HG03520 (cell line): ENCODE measurements around the gene GMDS.

Source experiments
- ATAC-seq: cut with Tn5 transposase; IDR thresholded peaks from one replicate; pipeline ENCODE4 v1.9.1; 2021; ENCODE audit warnings: mild to moderate bottlenecking, moderate library complexity; ENCODE audit not compliant: unreplicated experiment

The GMDS gene

GRCh38 chr6:2182251-2182650, 63.2 kb downstream of the GMDS start:
- no peak for ATAC-seq

DNA sequence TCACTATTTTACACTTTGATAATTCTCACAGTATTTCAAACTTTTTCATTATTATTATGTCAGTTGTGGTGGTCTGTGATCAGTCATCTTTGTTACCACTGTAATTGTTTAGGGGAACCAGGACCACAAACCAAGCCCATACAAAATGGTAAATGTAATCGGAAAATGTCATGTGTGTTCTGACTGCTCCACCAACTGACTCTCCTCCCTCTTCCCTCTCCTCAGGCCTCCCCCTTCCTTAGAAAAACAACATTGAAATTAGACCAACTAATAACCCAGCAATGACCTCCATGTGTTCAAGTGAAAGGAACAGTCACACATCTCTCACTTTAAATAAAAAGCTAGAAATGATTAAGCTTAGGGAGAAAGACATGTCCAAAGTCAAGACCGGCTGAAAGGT, 63.8 kb downstream of the GMDS start:
- ATAC-seq: no peak

DNA sequence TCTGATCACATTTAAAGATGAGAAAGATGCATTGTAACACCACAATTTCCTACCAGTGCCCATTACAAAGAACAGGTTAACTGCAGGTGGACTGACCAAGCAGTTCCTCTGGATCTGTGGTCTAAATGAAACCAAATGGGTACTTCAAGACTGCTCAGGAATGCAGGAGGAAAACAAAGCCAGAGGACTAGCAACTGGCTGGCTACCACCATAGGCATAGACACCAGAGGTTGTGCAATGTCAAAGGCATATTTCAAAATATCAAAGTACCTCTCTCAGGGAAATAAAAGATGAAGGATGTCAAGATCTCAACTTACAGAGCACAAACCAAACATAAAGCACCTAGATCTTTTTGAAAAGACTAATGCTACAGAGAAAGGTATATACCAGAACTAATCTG, 65.5 kb downstream of the GMDS start:
- ATAC-seq: no peak

GRCh38 chr6:2179241-2179640, 66.2 kb downstream of the GMDS start:
- ATAC-seq: no peak

DNA sequence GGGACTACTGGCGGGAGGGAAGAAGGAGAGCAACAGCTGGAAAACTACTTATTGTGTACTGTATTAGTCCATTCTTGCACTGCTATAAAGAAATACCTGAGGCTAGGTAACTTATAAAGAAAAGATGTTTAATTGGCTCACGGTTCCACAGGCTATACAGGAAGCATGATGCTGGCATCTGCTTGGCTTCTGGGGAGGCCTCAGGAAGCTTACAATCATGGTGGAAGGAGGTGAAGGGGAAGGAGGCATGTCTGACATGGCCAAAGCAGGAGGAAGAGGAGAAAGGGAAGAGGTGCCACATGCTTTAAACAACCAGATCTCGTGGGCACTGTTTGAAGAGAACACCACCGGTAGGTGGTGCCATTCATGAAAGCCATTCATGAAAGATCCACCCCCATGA, 67.3 kb downstream of the GMDS start:
- ATAC-seq: no peak

GRCh38 chr6:2175825-2176224, 69.6 kb downstream of the GMDS start:
- ATAC-seq: no peak

DNA sequence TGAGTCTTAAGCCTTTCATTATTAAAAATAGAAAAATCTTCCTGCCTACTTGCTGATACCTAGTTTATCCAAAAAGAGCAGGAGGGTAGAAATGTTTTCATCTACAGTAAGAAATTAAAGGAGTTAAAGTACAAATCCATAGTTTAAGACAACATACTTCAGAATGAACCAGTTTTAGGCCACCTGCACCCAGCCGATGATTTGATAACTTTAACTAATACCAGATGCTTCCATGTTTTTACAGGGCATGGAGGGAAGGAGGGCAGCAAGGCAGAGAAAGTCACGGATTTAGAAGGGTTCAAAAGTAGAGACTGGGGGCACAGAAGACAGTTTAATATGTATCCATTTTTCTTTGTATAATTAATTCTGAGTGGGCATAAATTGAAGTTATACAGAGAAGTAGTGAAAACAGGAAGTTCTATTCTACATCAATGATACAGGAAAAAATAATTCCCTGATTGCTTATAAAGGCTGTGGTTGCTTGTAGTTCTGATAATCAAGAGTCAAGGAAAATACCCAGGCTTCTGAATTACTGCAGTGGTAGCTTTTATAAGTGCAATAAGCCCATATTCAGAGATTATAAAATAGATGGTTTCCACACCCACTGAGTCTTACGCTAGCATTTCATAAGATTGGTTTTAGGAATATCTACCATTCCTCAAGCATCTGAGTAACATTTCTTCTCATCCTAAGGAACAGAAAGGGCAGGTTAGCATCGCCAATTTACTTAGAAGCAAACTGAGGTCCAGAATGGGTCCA, 72.0 kb downstream of the GMDS start:
- no peak for ATAC-seq

GRCh38 chr6:2171728-2172127, 73.7 kb downstream of the GMDS start:
- no peak for ATAC-seq

GRCh38 chr6:2168480-2168879, 76.9 kb downstream of the GMDS start:
- no peak for ATAC-seq

- ATAC-seq: no peak
These were observed 78.7 kb downstream of the GMDS start for GRCh38 chr6:2166717-2167116.

GRCh38 chr6:2165286-2165685, 80.1 kb downstream of the GMDS start:
- ATAC-seq: no peak

DNA sequence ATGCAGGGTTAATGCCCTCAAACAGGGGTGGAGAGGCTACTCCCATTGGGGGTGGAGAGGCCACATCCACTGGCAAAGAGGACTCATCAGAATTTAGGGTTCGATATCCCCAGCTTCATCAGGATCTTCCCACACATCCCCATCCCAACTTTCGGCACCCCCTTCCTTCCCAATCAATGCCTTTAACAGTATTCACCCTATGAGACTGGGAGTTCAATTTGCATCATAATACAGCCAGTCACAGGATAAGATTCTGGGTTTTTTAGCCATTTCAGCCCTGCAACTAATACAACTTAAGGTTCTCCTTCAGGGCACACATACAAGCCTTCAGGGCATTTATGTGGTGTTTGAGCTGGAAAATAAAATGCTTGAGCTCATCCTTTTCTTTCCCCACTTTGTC, 80.9 kb downstream of the GMDS start:
- ATAC-seq: no peak

DNA sequence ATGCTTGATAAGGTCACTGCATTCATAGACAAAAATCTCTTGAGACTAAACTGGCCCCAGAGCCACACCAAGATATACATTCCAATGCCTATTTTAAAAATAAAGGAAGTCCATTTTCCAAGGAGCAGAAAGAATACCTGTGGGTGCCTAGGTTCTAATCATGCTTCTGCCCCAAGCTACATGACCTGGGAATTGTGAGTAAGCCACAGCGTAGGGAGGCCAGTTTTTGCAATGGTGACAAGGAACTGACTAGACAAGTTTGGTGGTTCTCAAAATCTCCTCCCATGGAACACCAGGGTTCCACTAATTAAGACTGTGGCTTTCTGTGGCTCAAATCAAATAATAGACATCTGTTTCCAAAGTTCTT, 83.3 kb downstream of the GMDS start:
- ATAC-seq: no peak

- no peak for ATAC-seq
These were observed 86.7 kb downstream of the GMDS start for GRCh38 chr6:2158596-2159271.

DNA sequence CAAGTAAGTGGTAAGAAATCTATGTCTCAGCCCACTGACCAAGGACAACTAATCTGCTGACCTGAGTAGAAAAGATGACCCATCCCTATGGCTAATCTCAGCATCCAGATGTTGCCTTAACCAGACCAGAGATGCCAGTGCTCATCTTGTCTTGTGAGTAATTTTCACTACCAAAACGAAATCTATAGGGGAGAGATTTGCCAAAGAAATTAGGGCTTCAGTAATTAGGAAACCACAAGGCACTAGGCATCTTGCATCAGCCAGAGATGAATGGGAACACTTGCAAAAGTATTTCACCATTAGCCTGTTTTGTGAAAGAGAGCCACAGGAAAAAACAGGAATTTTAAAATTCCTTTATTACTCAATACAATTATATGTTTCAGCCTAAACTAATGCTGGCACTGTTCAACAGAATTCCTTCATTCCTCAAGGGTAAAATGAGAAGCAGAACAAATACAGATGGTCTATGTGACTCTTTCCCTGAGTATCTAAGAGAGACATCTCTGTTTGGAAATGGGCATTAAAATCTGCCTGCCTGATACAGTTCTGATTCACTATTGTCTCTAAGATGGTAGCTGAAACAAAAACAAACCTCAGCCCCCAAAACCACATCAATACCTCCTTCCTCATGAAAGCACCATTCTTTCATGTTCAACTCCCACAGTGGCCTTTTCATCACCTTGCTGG, 87.8 kb downstream of the GMDS start:
- no peak for ATAC-seq

DNA sequence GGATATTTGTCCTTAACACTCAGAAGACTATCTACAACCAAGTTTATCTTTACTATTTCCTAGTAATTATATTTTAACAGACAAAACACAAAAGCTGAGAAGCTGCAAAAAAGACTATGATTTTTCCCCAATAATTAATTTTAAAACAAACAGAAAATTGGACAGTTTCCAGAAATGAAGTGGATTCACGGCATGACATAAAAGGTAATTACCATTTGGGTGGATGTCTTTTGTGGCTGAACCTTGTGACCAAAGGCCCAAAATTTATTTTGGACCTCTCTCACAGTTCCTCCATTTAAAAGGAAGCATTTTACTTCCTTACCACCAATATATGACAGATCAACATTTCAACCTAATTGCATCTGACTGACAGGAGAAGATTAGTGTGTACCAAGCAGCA, 90.2 kb downstream of the GMDS start:
- no peak for ATAC-seq

DNA sequence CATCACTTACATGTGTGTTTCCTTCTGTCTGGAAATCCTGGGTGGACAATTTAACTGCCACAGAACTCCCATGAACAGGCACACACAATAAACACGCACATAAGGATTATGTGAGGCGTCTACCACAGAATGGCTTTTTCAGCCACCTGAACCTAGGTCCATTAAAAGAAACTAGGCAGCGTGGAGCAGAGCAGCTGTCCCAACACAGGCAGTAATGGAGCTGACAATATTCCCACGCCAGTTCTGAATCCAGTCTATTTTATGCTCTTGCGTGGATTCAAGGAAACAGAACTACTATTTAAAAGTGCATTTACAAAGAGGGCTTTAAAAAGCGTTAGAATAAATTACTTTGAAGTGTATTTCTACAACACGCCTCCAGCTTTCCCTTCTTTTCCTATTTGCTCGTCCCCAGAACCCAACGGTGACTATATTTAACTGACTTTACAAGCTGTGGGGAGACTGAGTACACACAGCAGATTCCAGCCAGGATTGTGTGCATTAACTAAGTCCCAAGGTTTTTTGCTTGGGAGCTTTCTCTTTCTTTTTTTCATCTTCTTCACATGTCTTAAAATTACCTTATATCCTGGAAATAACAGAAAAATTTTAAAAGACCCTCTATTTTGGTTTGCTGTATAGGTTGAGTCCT, 95.9 kb downstream of the GMDS start:
- ATAC-seq: no peak

- no peak for ATAC-seq
These were observed 96.7 kb downstream of the GMDS start for GRCh38 chr6:2148748-2149147.

- no peak for ATAC-seq
These were observed 97.5 kb downstream of the GMDS start for GRCh38 chr6:2147766-2148448.

DNA sequence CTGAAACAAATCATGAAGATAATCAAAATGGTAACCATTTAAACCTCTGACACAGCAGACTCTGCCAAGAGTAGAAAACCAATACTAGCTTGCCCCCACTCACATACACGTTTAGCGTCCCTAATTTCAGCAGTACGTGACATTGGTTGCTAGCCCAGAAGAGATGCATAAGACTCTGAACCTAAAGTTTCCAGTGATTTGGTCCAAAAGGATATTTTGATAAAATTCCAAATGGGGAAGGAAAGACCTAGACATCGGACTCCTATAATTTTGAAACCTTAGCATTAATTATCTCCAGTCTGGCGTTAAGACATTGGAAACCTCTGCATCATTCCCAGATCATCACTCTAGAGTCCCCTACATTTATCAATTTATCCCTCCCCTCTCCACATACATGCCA, 98.1 kb downstream of the GMDS start:
- ATAC-seq: no peak

DNA sequence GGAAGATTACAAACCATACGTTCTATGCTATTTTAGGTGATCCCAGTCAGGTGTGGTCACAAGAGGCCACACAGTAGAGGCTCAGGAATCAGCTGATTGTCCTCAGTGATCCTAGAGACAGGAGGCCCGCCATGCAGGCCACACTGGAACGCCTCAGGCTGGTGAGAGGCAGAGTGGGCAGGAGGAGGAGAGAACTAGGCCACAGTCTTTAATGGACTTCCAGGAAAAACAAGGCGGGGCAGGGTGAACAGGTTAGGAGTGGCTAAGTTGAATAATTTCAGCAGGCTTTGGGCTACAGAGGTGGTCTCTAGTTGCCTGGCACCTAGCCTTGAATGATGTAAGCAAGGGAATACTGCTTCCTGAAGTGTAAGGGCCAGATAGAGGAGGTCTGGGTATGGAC, 101.2 kb downstream of the GMDS start:
- no peak for ATAC-seq
